C4-2B (cell line): ENCODE results near the gene PSME4.
"Not testable (repeated sequence)": the region's sequence is repeated elsewhere in the genome, so short reads cannot be mapped to it uniquely, and the experiment has no call there.

Experiments
- ZFX ChIP-seq: fragments of 450-650 bp; IDR thresholded peaks from 2 replicates; pipeline ENCODE4 v1.6.1; 2017
- TF ChIP-seq, protein P1 (sequence below): fragments of 450-650 bp; conservative IDR thresholded peaks from 2 replicates; pipeline ENCODE4 v1.5.1; 2017; ENCODE audit warnings: mild to moderate bottlenecking

DNA sequence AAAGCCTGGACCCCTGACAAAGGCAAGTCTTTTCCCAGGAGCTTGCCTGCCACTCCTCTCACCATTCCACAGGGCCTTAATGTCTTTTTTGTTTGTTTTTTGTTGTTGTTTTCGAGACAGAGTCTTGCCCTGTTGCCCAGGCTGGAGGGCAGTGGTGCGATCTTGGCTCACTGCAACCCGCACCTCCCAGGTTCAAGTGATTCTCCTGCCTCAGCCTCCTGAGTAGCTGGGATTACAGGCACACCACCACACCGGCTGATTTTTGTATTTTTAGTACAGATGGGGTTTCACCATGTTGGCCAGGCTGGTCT, 140.9 kb downstream of the PSME4 start:
- TF ChIP-seq, protein P1, sequence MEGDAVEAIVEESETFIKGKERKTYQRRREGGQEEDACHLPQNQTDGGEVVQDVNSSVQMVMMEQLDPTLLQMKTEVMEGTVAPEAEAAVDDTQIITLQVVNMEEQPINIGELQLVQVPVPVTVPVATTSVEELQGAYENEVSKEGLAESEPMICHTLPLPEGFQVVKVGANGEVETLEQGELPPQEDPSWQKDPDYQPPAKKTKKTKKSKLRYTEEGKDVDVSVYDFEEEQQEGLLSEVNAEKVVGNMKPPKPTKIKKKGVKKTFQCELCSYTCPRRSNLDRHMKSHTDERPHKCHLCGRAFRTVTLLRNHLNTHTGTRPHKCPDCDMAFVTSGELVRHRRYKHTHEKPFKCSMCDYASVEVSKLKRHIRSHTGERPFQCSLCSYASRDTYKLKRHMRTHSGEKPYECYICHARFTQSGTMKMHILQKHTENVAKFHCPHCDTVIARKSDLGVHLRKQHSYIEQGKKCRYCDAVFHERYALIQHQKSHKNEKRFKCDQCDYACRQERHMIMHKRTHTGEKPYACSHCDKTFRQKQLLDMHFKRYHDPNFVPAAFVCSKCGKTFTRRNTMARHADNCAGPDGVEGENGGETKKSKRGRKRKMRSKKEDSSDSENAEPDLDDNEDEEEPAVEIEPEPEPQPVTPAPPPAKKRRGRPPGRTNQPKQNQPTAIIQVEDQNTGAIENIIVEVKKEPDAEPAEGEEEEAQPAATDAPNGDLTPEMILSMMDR: not testable (repeated sequence)
- not testable (repeated sequence) for TF ChIP-seq ZFX
